HK-2 (cell line): ENCODE data around the gene PCARE.

ENCODE experiments used
- DNase-seq: peaks from one replicate; pipeline ENCODE4 v3.0.0-alpha.2; 2018; ENCODE audit not compliant: unreplicated experiment

Gene PCARE

GRCh38 chr2:29039718-29040480 lies 34.4 kb downstream of the PCARE start:
- DNase-seq = no peak

GRCh38 chr2:29035016-29035745 lies 39.1 kb downstream of the PCARE start:
- DNase-seq = no peak

- DNase-seq = no peak
These were observed 40.7 kb downstream of the PCARE start for GRCh38 chr2:29033656-29034055.

GRCh38 chr2:29033172-29033571 lies 41.2 kb downstream of the PCARE start:
- DNase-seq = no peak

- no peak for DNase-seq
These were observed 42.1 kb downstream of the PCARE start for GRCh38 chr2:29032189-29032588.

GRCh38 chr2:29031046-29031445 lies 43.3 kb downstream of the PCARE start:
- DNase-seq = no peak

GRCh38 chr2:29025711-29026110 lies 48.6 kb downstream of the PCARE start:
- DNase-seq = no peak

GRCh38 chr2:29024882-29025430 lies 49.4 kb downstream of the PCARE start:
- DNase-seq = no peak

GRCh38 chr2:29023188-29023587 lies 51.1 kb downstream of the PCARE start:
- no peak for DNase-seq

GRCh38 chr2:29022679-29023078 lies 51.6 kb downstream of the PCARE start:
- no peak for DNase-seq

GRCh38 chr2:29021886-29022285 lies 52.4 kb downstream of the PCARE start:
- DNase-seq = no peak

- no peak for DNase-seq
These were observed 56.4 kb downstream of the PCARE start for GRCh38 chr2:29017716-29018435.

- no peak for DNase-seq
These were observed 57.8 kb downstream of the PCARE start for GRCh38 chr2:29016504-29016903.

GRCh38 chr2:29015701-29016470 lies 58.4 kb downstream of the PCARE start:
- no peak for DNase-seq

GRCh38 chr2:29014811-29015421 lies 59.4 kb downstream of the PCARE start:
- no peak for DNase-seq

GRCh38 chr2:29014331-29014730 lies 60.0 kb downstream of the PCARE start:
- DNase-seq = no peak

- DNase-seq = no peak
These were observed 61.1 kb downstream of the PCARE start for GRCh38 chr2:29013057-29013780.

GRCh38 chr2:29012211-29012681 lies 62.1 kb downstream of the PCARE start:
- no peak for DNase-seq
